Measurements from ENCODE around the gene NSD2. TPM values are rescaled to one million over a fixed set of nuclear protein-coding genes. Genes with fewer than 3 reads are reported as not detected.

NSD2 gene
- total and polyA plus RNA-seq, 2 donors (not counting 1 experiment from before 2014, with no cell fraction given), result 14.2 to 64.8 TPM

GRCh38 chr4:1970926-1971325 lies 99.7 kb downstream of the NSD2 start:
- CTCF ChIA-PET, result no interaction called here
- no peaks in the 10 kb centered on the region for H3K9me3 Mint-ChIP-seq (ENCODE audit: insufficient read depth)
- DNase-seq (no peak), ATAC-seq (ENCODE audit: low read depth) (no peak)
- Histone ChIP-seq H3K4me2 (replicated peaks; ENCODE audit: low read depth, low read length, poor library complexity, severe bottlenecking) (no peak overlapping the region), H2AFZ (ENCODE audit: insufficient read depth, low read depth, low read length, poor library complexity, severe bottlenecking) (no peak overlapping the region), H3K4me3 (ENCODE audit: control extremely low read depth in 1 of 5, extremely low read depth in 1 of 5, insufficient read depth in 1 of 5, low read depth in 2 of 5, low read length in 4 of 5) (no peak overlapping the region), H3K27ac (ENCODE audit: low read length in 2 of 2) (no peak overlapping the region), H3K36me3 (replicated peaks in 1 of 2; ENCODE audit: control extremely low read depth in 1 of 2, control insufficient read depth in 1 of 2, extremely low read depth in 1 of 2, insufficient read depth in 2 of 2, low read length in 1 of 2) (peaks cover 0 to 10% of the 10 kb centered on the region in 2 experiments), H3K4me1 (ENCODE audit: control insufficient read depth in 2 of 2, insufficient read depth in 2 of 2, low read length in 2 of 2) (no peaks in the 10 kb centered on the region), H3K27me3 (replicated peaks in 1 of 4; ENCODE audit: control extremely low read depth in 1 of 4, control insufficient read depth in 3 of 4, insufficient read depth in 4 of 4, low read length in 3 of 4) (no peaks in the 10 kb centered on the region), H3K9ac (ENCODE audit: low read length) (no peak overlapping the region), H3K9me3 (ENCODE audit: control extremely low read depth in 1 of 3, control insufficient read depth in 2 of 3, insufficient read depth in 1 of 3, low read length in 2 of 3) (no peaks in the 10 kb centered on the region), H3K79me2 (ENCODE audit: control insufficient read depth, insufficient read depth, low read length) (no peaks in the 10 kb centered on the region), H4K20me1 (ENCODE audit: control insufficient read depth, insufficient read depth, low read length, poor library complexity, severe bottlenecking) (no peaks in the 10 kb centered on the region)
- H3K27ac Mint-ChIP-seq, result no peak overlapping the region
- no peaks in the 10 kb centered on the region for H3K4me1 Mint-ChIP-seq
- 98% methylated on average over 6 of the region's 6 CpGs for WGBS (ENCODE audit: insufficient coverage)
- TF ChIP-seq CTCF (IDR thresholded peaks at IDR 0.05), result no peak
- no peak for TF ChIP-seq EZH2 (IDR thresholded peaks at IDR 0.05; ENCODE audit: borderline replicate concordance, insufficient read depth, low read depth, low read length, poor library complexity, severe bottlenecking)
- no peaks in the 10 kb centered on the region for H3K27me3 Mint-ChIP-seq
- no peak overlapping the region for H3K4me3 Mint-ChIP-seq
- POLR2A ChIA-PET, result no interaction called here
- intact Hi-C loops (cut with micrococcal nuclease), result no loop called here

GRCh38 chr4:1971456-1972200 lies 100.4 kb downstream of the NSD2 start:
- Mint-ChIP-seq H3K4me1 (no peaks in the 10 kb centered on the region), H3K27ac (no peak overlapping the region), H3K4me3 (no peak overlapping the region), H3K27me3 (no peaks in the 10 kb centered on the region), H3K9me3 (ENCODE audit: insufficient read depth) (no peaks in the 10 kb centered on the region)
- Histone ChIP-seq H3K4me3 (ENCODE audit: control extremely low read depth in 1 of 5, extremely low read depth in 1 of 5, insufficient read depth in 1 of 5, low read depth in 2 of 5, low read length in 4 of 5) (no peak overlapping the region), H4K20me1 (ENCODE audit: control insufficient read depth, insufficient read depth, low read length, poor library complexity, severe bottlenecking) (no peaks in the 10 kb centered on the region), H3K4me1 (ENCODE audit: control insufficient read depth in 2 of 2, insufficient read depth in 2 of 2, low read length in 2 of 2) (no peaks in the 10 kb centered on the region), H3K27ac (ENCODE audit: low read length in 2 of 2) (no peak overlapping the region), H3K9me3 (ENCODE audit: control extremely low read depth in 1 of 3, control insufficient read depth in 2 of 3, insufficient read depth in 1 of 3, low read length in 2 of 3) (no peaks in the 10 kb centered on the region), H3K9ac (ENCODE audit: low read length) (no peak overlapping the region), H3K4me2 (replicated peaks; ENCODE audit: low read depth, low read length, poor library complexity, severe bottlenecking) (no peak overlapping the region), H2AFZ (ENCODE audit: insufficient read depth, low read depth, low read length, poor library complexity, severe bottlenecking) (no peak overlapping the region), H3K79me2 (ENCODE audit: control insufficient read depth, insufficient read depth, low read length) (no peaks in the 10 kb centered on the region), H3K27me3 (replicated peaks in 1 of 4; ENCODE audit: control extremely low read depth in 1 of 4, control insufficient read depth in 3 of 4, insufficient read depth in 4 of 4, low read length in 3 of 4) (no peaks in the 10 kb centered on the region), H3K36me3 (replicated peaks in 1 of 2; ENCODE audit: control extremely low read depth in 1 of 2, control insufficient read depth in 1 of 2, extremely low read depth in 1 of 2, insufficient read depth in 2 of 2, low read length in 1 of 2) (peaks cover 0 to 17% of the 10 kb centered on the region in 2 experiments)
- ChIA-PET CTCF (no interaction called here), POLR2A (no interaction called here)
- no peak for DNase-seq
- WGBS (ENCODE audit: insufficient coverage), result 96% methylated on average over 14 of the region's 16 CpGs
- TF ChIP-seq CTCF (IDR thresholded peaks at IDR 0.05) (no peak), EZH2 (IDR thresholded peaks at IDR 0.05; ENCODE audit: borderline replicate concordance, insufficient read depth, low read depth, low read length, poor library complexity, severe bottlenecking) (no peak)
- intact Hi-C loops (cut with micrococcal nuclease), result no loop called here
- ATAC-seq (ENCODE audit: low read depth), result no peak
